ENCODE data around the gene DRAM2. TPM values are rescaled to one million over a fixed set of nuclear protein-coding genes. Genes with fewer than 3 reads are reported as not detected.

The DRAM2 gene
- total and polyA plus RNA-seq, 8 donors: 2.6 to 420 (median 37.4) TPM

- WGBS, 5 donors: 90 to 99% (median 96%) methylated on average over 2 of the region's 2 CpGs
- no peak for TF ChIP-seq POLR2A (IDR thresholded peaks at IDR 0.05)
- no peak for TF ChIP-seq EP300 (IDR thresholded peaks at IDR 0.05)
- no peak for TF ChIP-seq CTCF (IDR thresholded peaks at IDR 0.05)
- H3K27me3 ChIP-seq: no peaks in the 10 kb centered on the region
These were observed 22.6 kb upstream of the DRAM2 start for GRCh38 chr1:111162488-111162880.

GRCh38 chr1:111161843-111162487 lies 22.1 kb upstream of the DRAM2 start:
- WGBS, 5 donors: 16 to 30% (median 28%) methylated on average over 1 of the region's 1 CpG
- Histone ChIP-seq H3K27me3 (no peaks in the 10 kb centered on the region), H3K9me3 (no peaks in the 10 kb centered on the region), H3K4me3 (no peak overlapping the region), H3K36me3 (peaks cover 0 to 66% (median 53%) of the 10 kb centered on the region in 4 donors), H3K4me1 (peaks cover 0 to 24% (median 9%) of the 10 kb centered on the region in 4 donors), H3K27ac (no peak overlapping the region)
- TF ChIP-seq EP300 (IDR thresholded peaks at IDR 0.05) (no peak), CTCF (IDR thresholded peaks at IDR 0.05) (no peak), POLR2AphosphoS5 (IDR thresholded peaks at IDR 0.05) (no peak), POLR2A (IDR thresholded peaks at IDR 0.05) (no peak)
- intact Hi-C loops (cut with DNase I; ENCODE audit: low total_unique reads): no loop called here
- peak in 1 of 2 donors; percentile 10 for DNase-seq

More at GRCh38 chr1:111162488-111162880, 22.6 kb upstream of the DRAM2 start:
- intact Hi-C loops (cut with DNase I; ENCODE audit: low total_unique reads): no loop called here
- Histone ChIP-seq H3K4me1 (peaks cover 0 to 26% (median 8%) of the 10 kb centered on the region in 4 donors), H3K27ac (no peak overlapping the region), H3K9me3 (no peaks in the 10 kb centered on the region), H3K36me3 (peaks cover 0 to 61% (median 50%) of the 10 kb centered on the region in 4 donors), H3K4me3 (no peak overlapping the region)
- no peak for DNase-seq

DNA sequence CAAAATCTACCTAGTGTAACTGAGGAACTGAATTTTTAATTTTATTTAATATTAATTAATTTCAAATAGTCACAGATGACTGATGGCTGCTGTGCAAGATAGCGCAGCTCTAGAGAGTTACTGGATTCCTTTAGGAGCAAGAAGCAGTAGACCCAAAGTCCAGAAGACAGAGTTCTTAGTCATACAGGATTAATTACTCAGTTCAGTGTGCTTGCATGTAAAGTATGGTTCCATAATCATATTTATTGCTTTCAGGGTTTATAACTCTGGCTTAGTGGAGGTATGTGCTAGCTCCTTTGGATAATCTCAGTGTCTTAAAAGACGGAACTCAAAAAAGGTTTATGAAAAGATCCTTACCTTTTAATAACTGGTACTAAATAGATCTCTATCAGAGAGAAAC lies 17.5 kb upstream of the DRAM2 start:
- Histone ChIP-seq H3K27ac (no peak overlapping the region), H3K27me3 (no peaks in the 10 kb centered on the region), H3K9me3 (no peaks in the 10 kb centered on the region), H3K4me3 (no peak overlapping the region), H3K4me1 (peaks cover 0 to 16% (median 8%) of the 10 kb centered on the region in 4 donors), H3K36me3 (peaks cover 6 to 82% (median 63%) of the 10 kb centered on the region in 4 donors)
- no peak for TF ChIP-seq POLR2AphosphoS5 (IDR thresholded peaks at IDR 0.05)
- TF ChIP-seq CTCF (IDR thresholded peaks at IDR 0.05): no peak
- no peak for TF ChIP-seq POLR2A (IDR thresholded peaks at IDR 0.05)
- no peak for TF ChIP-seq EP300 (IDR thresholded peaks at IDR 0.05)
- 86 to 100% (median 95%) methylated on average over 2 of the region's 2 CpGs for WGBS, 5 donors
- intact Hi-C loops (cut with DNase I; ENCODE audit: low total_unique reads): no loop called here
- DNase-seq: no peak

- no peak for DNase-seq
- no peaks in the 10 kb centered on the region for H3K27me3 ChIP-seq
- no peak for TF ChIP-seq POLR2A (IDR thresholded peaks at IDR 0.05)
- TF ChIP-seq POLR2AphosphoS5 (IDR thresholded peaks at IDR 0.05): no peak
- TF ChIP-seq EP300 (IDR thresholded peaks at IDR 0.05): no peak
- no peak for TF ChIP-seq CTCF (IDR thresholded peaks at IDR 0.05)
- peaks cover 6 to 82% (median 66%) of the 10 kb centered on the region in 4 donors for H3K36me3 ChIP-seq
- no peak overlapping the region for H3K4me3 ChIP-seq
- intact Hi-C loops (cut with DNase I; ENCODE audit: low total_unique reads): no loop called here
- peaks cover 0 to 32% (median 3%) of the 10 kb centered on the region in 4 donors for H3K4me1 ChIP-seq
- no peak overlapping the region for H3K27ac ChIP-seq
- WGBS, 5 donors: 93 to 96% (median 94%) methylated on average over 5 of the region's 5 CpGs
- no peaks in the 10 kb centered on the region for H3K9me3 ChIP-seq
These were observed 14.4 kb upstream of the DRAM2 start for GRCh38 chr1:111154021-111154999.
